Ovary (tissue), 9 donors: ENCODE measurements around the gene NR5A1. TPM values are rescaled to one million over a fixed set of nuclear protein-coding genes. Genes with fewer than 3 reads are reported as not detected.

Experiments used
- DNase-seq, 5 donors: peaks; one replicate each; pipeline ENCODE4 v3.0.0-alpha.2; 2019 to 2020
- H3K27ac ChIP-seq, 2 donors: fragments of 200-600 bp; one replicate each; pipeline versions ENCODE4 v1.5.1 to v1.8.0; 2019 to 2022
- H3K27me3 ChIP-seq: fragments of 200-600 bp; one replicate; pipeline ENCODE4 v1.8.0; 2022
- H3K36me3 ChIP-seq: fragments of 200-600 bp; sonication (generic); one replicate; pipeline ENCODE4 v1.5.1; 2019
- H3K4me1 ChIP-seq: one replicate; pipeline ENCODE4 v1.8.1; 2013; ENCODE audit warnings: mild to moderate bottlenecking, moderate library complexity; ENCODE audit not compliant: insufficient read depth
- H3K4me3 ChIP-seq: fragments of 200-600 bp; sonication (generic); one replicate; pipeline ENCODE4 v1.5.1; 2017
- H3K9me3 ChIP-seq, 2 donors: fragments of 200-600 bp in 1 of 2; sonication (generic) in 1 of 2; one replicate each; pipeline versions ENCODE4 v1.5.1 to v1.8.1; 2013 to 2019; ENCODE audit warnings: mild to moderate bottlenecking in 1 of 2, moderate library complexity in 1 of 2
- EP300 ChIP-seq: sonication (generic); formaldehyde crosslinking; IDR thresholded peaks from one replicate; pipeline ENCODE4 v1.6.1; 2017; ENCODE audit warnings: antibody characterized with exemption
- POLR2A ChIP-seq: fragments of 450-650 bp; IDR thresholded peaks from one replicate; pipeline ENCODE4 v1.6.1; 2017; ENCODE audit warnings: antibody characterized with exemption, mild to moderate bottlenecking, moderate library complexity
- WGBS, 3 donors: extraction: QIAGEN DNeasy Blood & Tissue Kit in 1 of 3; methylation state at CpG; one replicate each; pipeline versions ENCODE4 v1.1.5 to v1.1.7; 2013 to 2017; 5-methylcytosine and 5-hydroxymethylcytosine counted together
- intact Hi-C, 4 donors: fragments of 100-400 bp; cut with DNase I; formaldehyde crosslinking; loops; one replicate each; pipeline versions ENCODE4 v1.11.0 to v1.15.1; 2022 to 2023
- polyA plus RNA-seq, 2 donors: library from polyadenylated mRNA; stranded (reverse); fragments of 200-250 nt in 1 of 2; fragments of 350-450 nt in 1 of 2; fragmentation: Illumina TruSeq in 1 of 2; extraction: RNeasy Lipid Tissue Mini Kit (QIAGEN cat#74804) in 1 of 2; gene quantifications; one replicate each; pipeline ENCODE4 v1.2.3, GENCODE V29; 2013 to 2014
- total RNA-seq, 7 donors: library from RNA; depleted of rRNA in 2 of 7; stranded (reverse); fragments of >200 nt in 2 of 7; fragmentation: NEBNext Ultra II Directional in 3 of 7; extraction: Animal tissue kit (Norgen Biotek cat#: 25700) in 3 of 7; gene quantifications; one replicate each; pipeline versions ENCODE4 v1.1.0 to v1.2.4, GENCODE V29; 2016 to 2023
- TF ChIP-seq, protein P1 (sequence below), 3 donors: fragments of 450-650 bp in 2 of 3; fragments of 200-600 bp in 1 of 3; IDR thresholded peaks; one replicate each; pipeline versions ENCODE4 v1.5.1 to v1.8.0; 2016 to 2022; ENCODE audit warnings: antibody characterized with exemption in 3 of 3, mild to moderate bottlenecking in 1 of 3
- donor health status: DM: no; HTN: no; CAD: no; lungs with moderate emphysema.
- donor health status: DM: no; HTN: no; CAD: no.
- donor health status: Bipolar disorder and iron deficiency.
- donor health status: DM: yes; HTN: yes; CAD: no.
- donor health status: DM: no; HTN: no; CAD: no.
- donor health status: DM: yes; HTN: yes; CAD: no.

The NR5A1 gene
- total and polyA plus RNA-seq, 9 donors, result 14.7 to 73.6 (median 50.2) TPM

- TF ChIP-seq POLR2A (no peak), EP300 (no peak)
- TF ChIP-seq, protein P1, sequence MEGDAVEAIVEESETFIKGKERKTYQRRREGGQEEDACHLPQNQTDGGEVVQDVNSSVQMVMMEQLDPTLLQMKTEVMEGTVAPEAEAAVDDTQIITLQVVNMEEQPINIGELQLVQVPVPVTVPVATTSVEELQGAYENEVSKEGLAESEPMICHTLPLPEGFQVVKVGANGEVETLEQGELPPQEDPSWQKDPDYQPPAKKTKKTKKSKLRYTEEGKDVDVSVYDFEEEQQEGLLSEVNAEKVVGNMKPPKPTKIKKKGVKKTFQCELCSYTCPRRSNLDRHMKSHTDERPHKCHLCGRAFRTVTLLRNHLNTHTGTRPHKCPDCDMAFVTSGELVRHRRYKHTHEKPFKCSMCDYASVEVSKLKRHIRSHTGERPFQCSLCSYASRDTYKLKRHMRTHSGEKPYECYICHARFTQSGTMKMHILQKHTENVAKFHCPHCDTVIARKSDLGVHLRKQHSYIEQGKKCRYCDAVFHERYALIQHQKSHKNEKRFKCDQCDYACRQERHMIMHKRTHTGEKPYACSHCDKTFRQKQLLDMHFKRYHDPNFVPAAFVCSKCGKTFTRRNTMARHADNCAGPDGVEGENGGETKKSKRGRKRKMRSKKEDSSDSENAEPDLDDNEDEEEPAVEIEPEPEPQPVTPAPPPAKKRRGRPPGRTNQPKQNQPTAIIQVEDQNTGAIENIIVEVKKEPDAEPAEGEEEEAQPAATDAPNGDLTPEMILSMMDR (IDR thresholded peaks at IDR 0.05), result no peak
- intact Hi-C loops, result no loop called here
- peak overlapping the region; percentile 72 to 77 for H3K27ac ChIP-seq
- no peaks in the 10 kb centered on the region for H3K36me3 ChIP-seq
- 6 to 25% (median 13%) methylated on average over 8 of the region's 8 CpGs for WGBS, 3 donors
- peak overlapping the region; percentile 46 for H3K4me3 ChIP-seq
- H3K4me1 ChIP-seq, result peaks cover 23% of the 10 kb centered on the region
- no peak for DNase-seq
- no peaks in the 10 kb centered on the region for H3K27me3 ChIP-seq
- H3K9me3 ChIP-seq, result no peaks in the 10 kb centered on the region
Measured at GRCh38 chr9:124506433-124506832, 766 bp downstream of the NR5A1 start.

DNA sequence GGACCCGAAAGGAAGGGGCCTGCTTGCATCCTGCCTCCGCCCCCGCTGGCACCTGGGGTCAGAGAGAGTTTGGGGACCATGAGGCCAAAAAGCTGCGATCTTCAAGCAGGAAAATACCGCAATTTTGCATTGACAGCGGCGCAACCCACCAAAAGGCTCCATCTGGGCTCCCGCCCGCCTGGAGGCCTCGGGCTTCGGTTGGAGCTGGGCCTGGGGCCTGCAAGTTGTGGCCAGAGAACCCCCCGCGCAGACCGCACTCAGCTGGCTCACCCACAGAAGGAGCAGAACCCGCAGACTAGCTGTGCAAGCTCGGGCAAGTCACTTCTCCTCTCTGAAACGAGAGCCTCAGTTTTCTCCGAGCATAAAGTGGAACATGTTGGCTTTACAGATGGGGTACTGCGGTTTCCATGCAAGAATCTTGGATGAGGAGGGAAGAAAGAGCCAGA, 1.3 kb downstream of the NR5A1 start:
- Histone ChIP-seq H3K27me3 (no peaks in the 10 kb centered on the region), H3K4me1 (peaks cover 18% of the 10 kb centered on the region), H3K9me3 (no peaks in the 10 kb centered on the region), H3K36me3 (no peaks in the 10 kb centered on the region), H3K27ac (no peak overlapping the region), H3K4me3 (no peak overlapping the region)
- DNase-seq, result peak in 1 of 5 donors; percentile 36
- TF ChIP-seq POLR2A, result no peak
- TF ChIP-seq EP300, result no peak
- TF ChIP-seq, protein P1 (IDR thresholded peaks at IDR 0.05), result no peak
- intact Hi-C loops, result no loop called here
- WGBS, 3 donors, result 77 to 89% (median 81%) methylated on average over 19 of the region's 19 CpGs

- intact Hi-C loops, result no loop called here
- TF ChIP-seq EP300, result no peak
- Histone ChIP-seq H3K9me3 (no peaks in the 10 kb centered on the region), H3K4me3 (peak overlapping the region; percentile 26), H3K36me3 (no peaks in the 10 kb centered on the region), H3K27me3 (no peaks in the 10 kb centered on the region), H3K27ac (no peak overlapping the region), H3K4me1 (peaks cover 17% of the 10 kb centered on the region)
- 42 to 52% (median 47%) methylated on average over 67 to 69 of the region's 69 CpGs for WGBS, 3 donors
- DNase-seq, result peak in 2 of 5 donors; percentile 47 to 50
Measured at GRCh38 chr9:124505006-124505900, 1.9 kb downstream of the NR5A1 start.

- Histone ChIP-seq H3K9me3 (no peaks in the 10 kb centered on the region), H3K27ac (peak overlapping the region in 1 of 2 donors; percentile 51), H3K4me3 (peak overlapping the region; percentile 26), H3K36me3 (no peaks in the 10 kb centered on the region), H3K4me1 (peaks cover 17% of the 10 kb centered on the region), H3K27me3 (no peaks in the 10 kb centered on the region)
- no peak for TF ChIP-seq EP300
- TF ChIP-seq, protein P1 (IDR thresholded peaks at IDR 0.05), result no peak
- no peak for TF ChIP-seq POLR2A
- intact Hi-C loops, result no loop called here
- WGBS, 3 donors, result 0 to 1% (median 0%) methylated on average over 1 to 81 of the region's 81 CpGs
- peak in 1 of 5 donors; percentile 41 for DNase-seq
Measured at GRCh38 chr9:124504530-124505005, 2.6 kb downstream of the NR5A1 start.
